ENCODE data around the gene ACOT12. TPM values are rescaled to one million over a fixed set of nuclear protein-coding genes. Genes with fewer than 3 reads are reported as not detected.

ACOT12 gene
- total RNA-seq, 2 donors from 2014 or later: not detected

DNA sequence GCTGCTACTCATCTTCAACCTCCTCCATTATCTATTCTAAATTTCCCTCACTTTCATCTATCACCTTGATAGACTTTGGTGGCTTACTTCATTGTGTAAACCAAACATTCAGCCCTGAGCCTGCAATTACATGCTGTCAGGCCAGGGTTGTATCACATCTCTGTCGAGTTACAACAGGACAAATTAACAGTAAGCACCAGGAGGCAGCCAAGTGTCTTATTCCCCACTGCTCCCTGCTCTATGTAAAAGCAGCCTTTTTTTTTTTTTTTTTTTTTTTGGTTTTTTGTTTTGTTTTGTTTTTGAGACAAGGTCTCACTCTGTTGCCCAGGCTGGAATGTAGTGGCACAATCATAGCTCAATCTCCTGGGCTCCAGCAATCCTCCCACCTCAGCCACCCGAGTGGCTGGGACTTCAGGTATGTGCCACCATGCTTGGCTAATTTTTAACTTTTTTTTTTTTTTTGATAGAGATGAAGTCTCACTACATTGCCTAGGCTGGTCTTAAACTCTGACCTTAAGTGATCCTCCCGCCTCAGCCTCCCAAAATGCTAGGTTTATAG is 107.8 kb downstream of the ACOT12 start:
- H3K9me3 Mint-ChIP-seq: no peaks in the 10 kb centered on the region

DNA sequence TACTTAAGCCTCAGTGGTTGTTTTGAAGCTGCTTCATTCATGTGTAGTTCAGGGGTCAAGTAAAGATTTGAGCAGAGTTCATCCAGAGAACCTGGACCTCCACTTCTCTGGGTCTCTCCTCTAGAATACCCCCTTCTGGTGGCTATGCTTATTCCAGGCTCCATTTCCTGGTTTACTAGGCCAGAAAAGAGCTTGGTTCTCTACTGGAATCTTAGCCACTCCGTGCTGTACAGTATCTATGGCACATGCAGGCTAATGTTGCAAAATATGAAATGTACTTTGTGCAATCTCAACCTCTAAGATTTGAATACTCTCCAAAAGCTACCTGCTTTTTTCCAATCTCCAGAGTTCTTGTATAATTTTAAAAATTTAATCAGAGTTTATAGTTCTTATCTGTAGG is 110.0 kb downstream of the ACOT12 start:
- no peaks in the 10 kb centered on the region for H3K9me3 Mint-ChIP-seq
- H3K36me3 Mint-ChIP-seq: peaks cover 5 to 6% of the 10 kb centered on the region in 2 donors
- H3K27ac Mint-ChIP-seq: no peak overlapping the region
- DNase-seq (ENCODE audit: low spot score in 2 of 2) (no peak), ATAC-seq (no peak)

More for the DNA sequence above, 107.8 kb downstream of the ACOT12 start:
- DNase-seq (ENCODE audit: low spot score in 2 of 2): no peak
- ATAC-seq: no peak
- Mint-ChIP-seq H3K36me3 (peaks cover 5 to 19% of the 10 kb centered on the region in 2 donors), H3K27ac (no peak overlapping the region)

Other genes with a start within 250 kb of the ACOT12 start
- under 1 TPM in 1 of 2 donors, not detected in 1; 0.51 TPM for gene CKMT2, start 160.8 kb downstream of the ACOT12 start, total RNA-seq
- gene ZCCHC9, start 92.5 kb downstream of the ACOT12 start, total RNA-seq: 10 to 100 TPM; 27.6 to 38.6 TPM

Measured in activated naive CD4-positive, alpha-beta T cell treated with anti-CD3 and anti-CD28 coated beads, Interleukin-2, amount 50 U/mL, for 72 hours (primary cell).